Immature natural killer cell (primary cell): ENCODE data around the gene PARG. TPM values are rescaled to one million over a fixed set of nuclear protein-coding genes. Genes with fewer than 3 reads are reported as not detected.
A peak's percentile ranks its signal among the peaks of the same experiment; 100 is the strongest.
"Not testable (repeated sequence)": the region's sequence is repeated elsewhere in the genome, so short reads cannot be mapped to it uniquely, and the experiment has no call there.

Source experiments
- DNase-seq, 3 donors: peaks; one replicate each; pipeline ENCODE4 v3.0.0; 2022; ENCODE audit warnings: mixed read lengths in 1 of 3
- H3K27ac Mint-ChIP-seq, 6 donors: one replicate each; pipeline ENCODE4 v1.8.0; 2020; ENCODE audit warnings: mixed read lengths in 6 of 6, mild to moderate bottlenecking in 5 of 6, inconsistent platforms in 4 of 6, moderate library complexity in 3 of 6
- H3K27me3 Mint-ChIP-seq, 3 donors: one replicate each; pipeline ENCODE4 v1.8.0; 2020 to 2021; ENCODE audit warnings: low read depth in 3 of 3, mild to moderate bottlenecking in 3 of 3, mixed read lengths in 3 of 3, moderate library complexity in 3 of 3, inconsistent platforms in 1 of 3
- H3K36me3 Mint-ChIP-seq, 3 donors: one replicate each; pipeline ENCODE4 v1.8.0; 2020; ENCODE audit warnings: mixed read lengths in 3 of 3, inconsistent platforms in 2 of 3, mild to moderate bottlenecking in 2 of 3
- H3K4me1 Mint-ChIP-seq, 2 donors: one replicate each; pipeline ENCODE4 v1.8.0; 2020; ENCODE audit warnings: inconsistent platforms in 2 of 2, mild to moderate bottlenecking in 2 of 2, mixed read lengths in 2 of 2, moderate library complexity in 1 of 2
- H3K4me3 Mint-ChIP-seq, 5 donors: one replicate each; pipeline ENCODE4 v1.8.0; 2020; ENCODE audit warnings: mild to moderate bottlenecking in 5 of 5, mixed read lengths in 5 of 5, inconsistent platforms in 3 of 5, moderate library complexity in 3 of 5
- H3K9me3 Mint-ChIP-seq, 6 donors: one replicate each; pipeline ENCODE4 v1.8.0; 2020; ENCODE audit warnings: mild to moderate bottlenecking in 6 of 6, mixed read lengths in 6 of 6, inconsistent platforms in 4 of 6, moderate library complexity in 3 of 6
- polyA plus RNA-seq, 3 donors: library from polyadenylated mRNA; unstranded; fragments of 300-500 nt; fragmentation: Illumina TruSeq; gene quantifications; one replicate each; pipeline ENCODE4 v1.2.3, GENCODE V29; 2021

Gene PARG
- polyA plus RNA-seq, 3 donors from 2014 or later: 7.5 to 19.3 (median 9.1) TPM

DNA sequence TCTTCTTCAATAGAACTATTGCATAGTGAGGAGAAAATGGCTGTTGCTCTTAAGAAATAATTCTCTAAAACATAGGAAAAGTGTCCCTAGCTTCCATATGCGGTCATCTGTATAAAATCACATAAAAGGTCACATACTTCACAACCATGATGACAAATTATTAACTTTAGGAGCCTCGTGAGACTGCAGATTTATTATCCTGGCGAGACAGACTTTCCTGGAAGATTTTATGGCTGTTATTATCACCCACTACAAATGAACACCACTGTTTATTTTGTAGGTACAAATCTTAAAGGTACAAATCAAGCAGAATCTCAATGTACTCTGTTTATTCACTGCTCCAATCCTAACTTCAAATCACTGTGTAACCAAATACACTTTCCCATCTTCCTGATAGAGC lies 70.4 kb downstream of the PARG start:
- H3K4me3 Mint-ChIP-seq, H3K4me1 Mint-ChIP-seq, H3K9me3 Mint-ChIP-seq, DNase-seq, H3K36me3 Mint-ChIP-seq, H3K27ac Mint-ChIP-seq, H3K27me3 Mint-ChIP-seq: not testable (repeated sequence)

DNA sequence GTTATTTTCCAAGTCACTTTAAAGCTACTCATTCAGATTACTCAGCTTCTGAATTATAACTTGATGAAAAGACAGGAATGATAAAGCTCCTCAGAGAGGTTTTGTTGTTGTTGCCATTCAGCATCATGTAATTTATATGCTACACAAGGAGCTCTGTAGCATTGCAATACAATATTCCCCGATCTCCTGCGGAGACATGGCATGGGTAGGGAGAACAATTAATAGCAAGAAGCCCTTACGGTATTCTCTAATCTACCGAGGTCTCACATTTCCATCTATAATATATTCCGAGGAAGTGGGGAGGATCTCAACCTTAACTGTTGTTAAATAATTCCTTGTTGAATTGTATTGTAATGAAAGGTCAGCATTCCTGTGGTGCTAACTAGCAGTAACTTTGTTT lies 81.9 kb downstream of the PARG start:
- DNase-seq, H3K9me3 Mint-ChIP-seq, H3K27ac Mint-ChIP-seq, H3K4me1 Mint-ChIP-seq, H3K4me3 Mint-ChIP-seq, H3K36me3 Mint-ChIP-seq, H3K27me3 Mint-ChIP-seq: not testable (repeated sequence)

DNA sequence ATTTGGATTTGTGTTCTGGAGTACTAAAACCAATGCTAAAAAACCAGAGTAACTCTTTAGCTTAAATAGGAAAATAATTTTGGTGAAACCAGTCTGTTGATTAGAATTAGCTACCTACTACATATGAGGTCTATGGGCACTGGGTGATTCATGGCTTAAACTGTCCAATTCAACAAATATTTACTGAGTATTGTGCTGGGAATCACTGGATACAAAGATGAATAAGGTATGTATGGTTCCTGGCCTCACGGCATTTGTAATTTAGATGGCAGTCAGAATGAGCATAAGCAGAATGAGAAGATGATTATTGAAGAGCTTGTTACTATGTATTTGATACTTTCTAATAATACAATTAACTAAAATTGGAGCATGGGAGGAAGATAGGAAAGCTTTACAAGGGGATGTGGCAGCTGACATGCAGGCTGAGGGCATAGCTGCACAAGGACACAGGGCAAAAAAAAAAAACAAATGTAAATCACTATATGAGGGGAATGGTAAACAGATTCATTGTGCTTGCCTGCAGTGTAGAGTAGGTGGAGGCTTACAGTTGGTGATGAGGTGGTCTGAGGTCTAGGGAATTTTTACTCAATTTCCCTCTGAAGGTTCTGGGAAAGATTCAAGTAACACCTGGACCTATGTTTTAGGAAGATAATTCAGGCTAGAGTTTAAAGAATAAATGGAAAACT lies 83.0 kb downstream of the PARG start:
- DNase-seq, H3K27ac Mint-ChIP-seq, H3K36me3 Mint-ChIP-seq, H3K4me1 Mint-ChIP-seq, H3K9me3 Mint-ChIP-seq, H3K27me3 Mint-ChIP-seq, H3K4me3 Mint-ChIP-seq: not testable (repeated sequence)

DNA sequence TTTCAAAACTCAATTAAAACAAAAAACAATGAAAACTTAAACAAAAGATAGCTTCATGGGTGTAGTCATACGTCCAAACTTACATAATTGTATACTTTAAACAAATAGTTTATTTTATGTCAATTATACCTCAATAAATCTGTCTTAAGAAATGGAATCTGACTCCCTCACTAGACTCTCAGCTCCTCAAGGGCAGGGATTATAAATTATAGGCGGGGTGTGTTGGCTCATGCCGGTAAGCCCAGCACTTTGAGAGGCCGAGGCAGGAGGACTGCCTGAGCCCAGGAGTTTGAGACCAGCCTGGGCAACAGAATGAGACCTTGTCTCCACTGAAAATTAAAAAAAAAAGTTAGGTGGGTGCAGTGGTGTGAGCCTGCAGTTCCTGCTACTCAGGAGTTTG lies 92.3 kb downstream of the PARG start:
- not testable (repeated sequence) for H3K9me3 Mint-ChIP-seq, H3K4me1 Mint-ChIP-seq, DNase-seq, H3K36me3 Mint-ChIP-seq, H3K4me3 Mint-ChIP-seq, H3K27me3 Mint-ChIP-seq, H3K27ac Mint-ChIP-seq

DNA sequence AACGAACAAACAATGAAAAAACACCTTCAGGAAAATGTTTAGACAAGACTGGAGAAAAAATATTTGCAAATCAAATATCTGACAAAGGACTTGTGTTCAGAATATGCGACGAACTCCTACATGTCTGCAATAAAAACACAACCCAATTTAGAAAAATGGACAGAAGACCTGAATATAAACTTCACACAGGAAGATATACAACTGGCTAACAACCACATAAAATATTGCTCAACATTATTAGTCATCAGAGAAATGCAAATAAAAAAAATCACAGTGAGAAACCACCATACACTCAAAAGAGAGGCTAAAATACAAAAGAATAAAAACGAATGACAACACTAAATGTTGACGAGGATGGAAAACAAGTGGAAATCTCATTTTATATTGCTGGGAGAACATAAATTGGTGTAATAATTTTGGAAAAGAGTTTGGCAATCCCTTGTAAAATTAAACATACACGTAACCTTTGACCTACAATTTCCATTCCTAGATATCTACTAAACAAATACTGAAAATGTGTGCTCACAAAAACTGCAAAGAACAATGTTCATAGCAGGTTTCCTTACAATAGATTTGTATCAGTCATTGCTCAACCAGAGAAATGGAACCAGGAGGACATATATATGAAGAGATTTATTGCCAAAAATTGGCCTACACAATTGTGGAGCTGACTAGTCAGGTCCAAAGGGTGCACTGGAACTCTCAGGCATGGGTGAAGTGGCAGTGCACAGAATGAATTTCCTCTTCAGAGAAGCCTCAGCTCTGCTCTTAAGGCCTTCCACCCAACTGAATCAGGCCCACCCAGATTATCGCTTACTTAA lies 96.8 kb downstream of the PARG start:
- H3K9me3 Mint-ChIP-seq: no peaks in the 10 kb centered on the region
- no peak for DNase-seq
- H3K4me3 Mint-ChIP-seq: no peak overlapping the region
- H3K36me3 Mint-ChIP-seq: peaks cover 26 to 49% (median 29%) of the 10 kb centered on the region in 3 donors
- no peaks in the 10 kb centered on the region for H3K27me3 Mint-ChIP-seq
- H3K4me1 Mint-ChIP-seq: peaks cover 3 to 6% of the 10 kb centered on the region in 2 donors
- no peak overlapping the region for H3K27ac Mint-ChIP-seq

DNA sequence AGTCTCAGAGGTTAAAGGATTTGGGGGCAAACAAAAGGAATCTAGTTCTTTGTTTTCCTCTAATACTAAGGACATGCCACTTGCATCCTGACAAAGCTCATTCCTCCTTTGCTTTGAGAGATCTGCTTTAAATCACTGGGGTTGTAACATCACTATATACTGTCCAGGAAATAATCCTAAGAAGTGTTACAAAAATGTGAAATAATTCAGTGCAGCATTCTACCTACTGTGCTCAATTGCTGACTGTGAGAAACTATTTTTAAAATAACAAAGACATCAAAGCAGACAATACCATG lies 99.5 kb downstream of the PARG start:
- H3K4me1 Mint-ChIP-seq, H3K4me3 Mint-ChIP-seq, H3K9me3 Mint-ChIP-seq, H3K27ac Mint-ChIP-seq, DNase-seq, H3K27me3 Mint-ChIP-seq: not testable (repeated sequence)
- H3K36me3 Mint-ChIP-seq: peaks cover 36 to 69% (median 42%) of the 10 kb centered on the region in 3 donors

DNA sequence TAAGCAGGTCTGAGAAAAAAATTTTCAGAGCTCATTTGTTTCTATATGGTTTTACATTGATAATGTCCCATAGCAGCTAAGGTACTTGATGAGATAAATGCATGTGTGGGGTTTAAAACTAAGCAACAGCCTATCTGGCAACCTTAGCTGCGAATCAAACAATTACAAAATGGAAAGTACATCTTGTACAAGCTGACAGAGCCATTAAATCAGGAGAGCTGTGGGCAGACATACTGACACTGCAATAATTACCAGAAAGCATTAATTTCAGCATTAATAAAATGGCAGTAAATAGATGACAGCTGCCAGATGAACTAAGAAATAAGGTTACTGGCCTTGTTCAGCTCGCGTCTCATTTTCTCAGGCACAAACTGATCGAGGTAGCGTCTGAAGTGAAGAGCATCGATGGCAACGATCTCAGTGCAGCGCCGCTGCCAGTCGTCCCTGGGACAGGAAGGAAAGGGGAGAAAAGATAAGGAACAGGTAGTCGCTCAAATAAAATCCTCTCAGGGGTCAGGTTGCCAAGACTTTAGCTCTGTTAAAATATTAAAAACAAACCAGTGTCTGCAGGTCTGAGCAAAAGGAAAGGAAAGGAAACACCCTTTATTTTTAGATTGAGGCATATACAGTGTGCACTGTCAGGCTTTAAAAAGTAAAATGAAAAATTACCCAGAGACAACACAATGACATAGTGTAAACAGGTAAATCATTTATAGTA lies 100.1 kb downstream of the PARG start:
- H3K4me3 Mint-ChIP-seq: no peak overlapping the region
- peaks cover 36 to 74% (median 42%) of the 10 kb centered on the region in 3 donors for H3K36me3 Mint-ChIP-seq
- peaks cover 3 to 6% of the 10 kb centered on the region in 2 donors for H3K4me1 Mint-ChIP-seq
- H3K27ac Mint-ChIP-seq: no peak overlapping the region
- H3K9me3 Mint-ChIP-seq: no peaks in the 10 kb centered on the region
- DNase-seq: no peak
- H3K27me3 Mint-ChIP-seq: peaks cover 0 to 2% (median 0%) of the 10 kb centered on the region in 3 donors

DNA sequence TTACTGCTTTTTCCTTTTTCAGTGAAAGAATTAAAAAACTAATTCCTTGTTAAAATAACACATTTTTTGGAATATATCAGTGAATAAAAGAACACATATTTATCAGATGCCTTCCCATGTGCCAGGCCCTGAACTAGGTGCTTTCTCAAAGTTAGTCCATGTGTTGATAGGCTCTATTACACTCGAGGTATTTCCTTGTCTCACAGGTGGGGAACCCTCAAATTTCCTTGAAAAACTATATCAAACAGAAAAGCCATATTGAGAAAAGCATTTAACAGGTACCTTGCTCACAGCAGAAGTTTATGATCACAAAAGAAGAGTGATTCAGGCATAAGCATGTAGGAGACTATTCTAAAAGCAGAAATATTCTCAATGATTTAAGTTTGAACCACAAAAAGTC lies 104.1 kb downstream of the PARG start:
- H3K27me3 Mint-ChIP-seq: peaks cover 0 to 2% (median 0%) of the 10 kb centered on the region in 3 donors
- peaks cover 20 to 63% (median 32%) of the 10 kb centered on the region in 3 donors for H3K36me3 Mint-ChIP-seq

DNA sequence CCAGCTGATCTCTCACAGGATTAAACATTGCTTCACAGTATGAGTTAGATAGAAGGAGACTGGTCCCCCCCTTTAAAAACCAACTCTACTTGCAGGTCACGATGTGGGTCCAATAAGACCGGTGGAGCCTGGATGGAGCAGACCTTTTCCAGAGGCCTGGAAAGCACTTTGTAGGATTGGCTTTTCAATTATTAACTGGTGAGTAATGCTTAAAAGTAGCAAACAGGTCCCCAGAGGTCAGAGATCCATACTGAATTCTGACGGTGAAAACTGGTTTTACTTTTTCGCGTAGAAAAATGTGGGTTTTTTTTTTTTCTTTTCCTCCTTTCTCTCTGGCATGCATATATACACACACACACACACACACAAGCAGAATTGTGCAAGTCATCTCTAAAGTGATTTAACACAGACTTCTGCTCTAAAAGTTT lies 104.8 kb downstream of the PARG start:
- H3K36me3 Mint-ChIP-seq: peaks cover 26 to 63% (median 38%) of the 10 kb centered on the region in 3 donors
- no peak for DNase-seq
- H3K4me1 Mint-ChIP-seq: no peaks in the 10 kb centered on the region
- no peak overlapping the region for H3K27ac Mint-ChIP-seq
- H3K9me3 Mint-ChIP-seq: no peaks in the 10 kb centered on the region
- H3K4me3 Mint-ChIP-seq: no peak overlapping the region
- H3K27me3 Mint-ChIP-seq: peaks cover 0 to 2% (median 0%) of the 10 kb centered on the region in 3 donors

More for the DNA sequence above, 104.1 kb downstream of the PARG start:
- H3K4me1 Mint-ChIP-seq: no peaks in the 10 kb centered on the region
- no peak overlapping the region for H3K4me3 Mint-ChIP-seq
- H3K9me3 Mint-ChIP-seq: no peaks in the 10 kb centered on the region
- no peak overlapping the region for H3K27ac Mint-ChIP-seq
- no peak for DNase-seq

DNA sequence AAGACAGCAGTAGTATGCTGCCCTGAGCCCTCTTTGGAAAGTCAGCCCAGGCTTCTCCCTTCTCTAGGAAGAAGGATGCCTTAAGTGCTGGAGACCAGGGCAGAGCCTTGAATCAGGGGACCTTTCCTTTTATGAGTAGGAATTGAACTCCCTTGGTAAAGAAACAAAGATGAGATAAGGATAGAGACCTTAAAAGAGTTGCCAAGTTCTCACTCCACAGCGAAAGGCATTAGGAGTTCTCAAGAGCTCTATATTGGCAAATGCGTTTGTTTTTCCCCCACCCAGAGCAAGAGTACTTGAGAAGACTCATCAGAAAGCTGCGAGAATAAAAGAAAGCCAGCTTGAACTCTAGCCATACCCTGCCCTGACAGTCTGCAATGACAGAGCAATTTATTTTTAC lies 106.9 kb downstream of the PARG start:
- H3K36me3 Mint-ChIP-seq: peaks cover 24 to 61% (median 47%) of the 10 kb centered on the region in 3 donors
- DNase-seq: no peak
- H3K27me3 Mint-ChIP-seq: peaks cover 0 to 2% (median 0%) of the 10 kb centered on the region in 3 donors
- no peak overlapping the region for H3K4me3 Mint-ChIP-seq
- H3K9me3 Mint-ChIP-seq: no peaks in the 10 kb centered on the region
- H3K27ac Mint-ChIP-seq: peak overlapping the region in 2 of 6 donors; percentile 2 to 58
- no peaks in the 10 kb centered on the region for H3K4me1 Mint-ChIP-seq

DNA sequence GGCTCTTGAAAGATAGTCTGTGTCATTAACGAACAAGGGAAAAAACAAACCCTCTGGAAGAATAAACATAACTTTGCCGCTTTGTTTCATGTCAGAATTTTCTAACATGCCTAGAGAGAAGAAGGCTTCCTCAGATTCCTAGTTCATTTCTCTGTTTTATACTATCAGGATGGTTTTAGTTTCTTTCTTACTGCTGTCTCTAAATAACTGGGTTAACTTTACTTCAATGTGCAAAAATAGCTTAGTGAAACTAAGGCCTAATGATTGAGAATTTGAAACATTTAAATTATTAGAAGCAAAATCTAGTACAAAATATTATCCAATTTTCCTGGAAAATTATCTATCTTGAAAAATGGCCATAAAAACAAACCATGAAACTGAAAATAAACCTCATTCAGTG lies 107.6 kb downstream of the PARG start:
- H3K9me3 Mint-ChIP-seq: no peaks in the 10 kb centered on the region
- H3K4me1 Mint-ChIP-seq: no peaks in the 10 kb centered on the region
- DNase-seq: no peak
- H3K27ac Mint-ChIP-seq: no peak overlapping the region
- H3K4me3 Mint-ChIP-seq: no peak overlapping the region
- H3K36me3 Mint-ChIP-seq: peaks cover 17 to 59% (median 46%) of the 10 kb centered on the region in 3 donors
- peaks cover 0 to 2% (median 0%) of the 10 kb centered on the region in 3 donors for H3K27me3 Mint-ChIP-seq

DNA sequence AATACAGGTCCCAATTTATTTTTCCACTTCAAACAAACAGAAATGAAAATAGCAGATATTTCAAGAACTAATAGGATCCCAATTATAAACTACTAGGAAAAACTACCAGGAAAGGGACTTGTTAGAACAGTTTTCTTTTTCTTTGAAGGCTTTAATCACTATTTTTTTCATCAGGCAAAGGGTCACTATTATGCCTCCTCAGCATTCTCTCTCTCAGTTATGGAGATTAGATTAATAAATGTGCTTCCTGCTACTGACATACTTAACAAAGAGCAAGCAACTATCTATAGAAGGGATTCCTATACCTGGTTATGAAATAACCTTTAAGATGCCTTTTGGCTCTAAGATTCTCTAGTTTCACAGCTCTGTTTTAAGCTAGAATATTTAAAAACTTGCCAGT lies 108.7 kb downstream of the PARG start:
- peaks cover 0 to 2% (median 0%) of the 10 kb centered on the region in 3 donors for H3K27me3 Mint-ChIP-seq
- no peak for DNase-seq
- H3K9me3 Mint-ChIP-seq: no peaks in the 10 kb centered on the region
- H3K36me3 Mint-ChIP-seq: peaks cover 17 to 53% (median 44%) of the 10 kb centered on the region in 3 donors
- no peaks in the 10 kb centered on the region for H3K4me1 Mint-ChIP-seq
- H3K27ac Mint-ChIP-seq: no peak overlapping the region
- no peak overlapping the region for H3K4me3 Mint-ChIP-seq

DNA sequence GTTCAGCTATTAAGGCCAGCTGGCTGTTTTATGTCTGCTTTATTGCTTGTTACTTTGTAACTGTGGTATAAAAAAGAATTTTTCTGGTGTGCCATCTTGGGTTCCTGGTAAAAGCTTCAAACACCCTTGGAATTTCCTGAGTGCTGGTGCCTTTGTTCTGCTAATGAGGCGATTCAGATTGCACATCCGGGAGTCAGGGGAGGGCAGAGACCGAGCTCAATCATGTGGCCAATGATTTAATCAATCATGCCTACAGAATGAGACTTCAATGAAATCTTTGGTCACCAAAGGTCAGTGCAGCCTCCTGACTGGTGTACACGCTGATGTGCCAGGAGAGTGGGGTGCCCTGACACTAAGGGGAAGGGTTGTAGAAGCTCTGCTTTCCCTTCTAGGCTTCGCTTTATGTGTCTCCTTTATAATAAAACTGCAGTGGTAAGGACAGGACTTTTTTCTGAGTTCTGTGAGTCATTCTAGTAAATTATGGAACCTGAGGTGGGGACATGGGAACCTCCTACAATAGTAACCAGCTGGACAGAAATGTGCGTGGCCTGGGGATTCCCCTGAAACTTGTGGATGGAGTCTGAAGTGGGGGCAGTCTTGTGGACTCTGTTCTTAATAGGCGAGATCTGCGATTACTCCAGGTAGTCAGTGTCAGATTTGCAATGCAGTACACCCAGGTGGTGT lies 110.3 kb downstream of the PARG start:
- Mint-ChIP-seq H3K36me3 (peaks cover 26 to 56% (median 51%) of the 10 kb centered on the region in 3 donors), H3K4me3 (no peak overlapping the region), H3K4me1 (no peaks in the 10 kb centered on the region), H3K9me3 (no peaks in the 10 kb centered on the region), H3K27ac (no peak overlapping the region), H3K27me3 (no peaks in the 10 kb centered on the region)
- DNase-seq: no peak

DNA sequence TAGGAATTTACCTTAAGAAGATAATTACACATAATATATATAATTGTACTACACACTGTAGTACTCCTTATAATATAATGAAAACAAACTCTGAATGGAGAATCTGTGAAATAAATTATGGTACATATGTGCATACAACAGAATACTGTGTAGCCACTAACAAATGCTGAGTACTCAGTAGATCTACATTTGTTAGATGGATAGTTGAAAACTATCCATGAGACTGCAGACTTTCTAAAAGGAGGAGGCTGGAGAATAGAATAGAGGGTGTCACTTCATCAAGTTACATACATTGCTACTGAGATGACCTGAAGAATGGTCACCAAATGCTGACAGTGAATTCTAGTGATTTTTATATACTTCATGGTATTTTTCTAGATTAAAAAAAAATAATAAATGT lies 111.0 kb downstream of the PARG start:
- Mint-ChIP-seq H3K4me1 (no peaks in the 10 kb centered on the region), H3K4me3 (no peak overlapping the region), H3K27me3 (peaks cover 0 to 2% (median 0%) of the 10 kb centered on the region in 3 donors), H3K9me3 (no peaks in the 10 kb centered on the region), H3K36me3 (peaks cover 26 to 62% (median 57%) of the 10 kb centered on the region in 3 donors), H3K27ac (no peak overlapping the region)
- DNase-seq: no peak
